BLaER1 treated with 17β-estradiol and CSF1 and Interleukin-3, amounts not matched to agents 10 nM and 100 nM (cell line): ENCODE results near the gene MRAP2.
"Not testable (repeated sequence)": the region's sequence is repeated elsewhere in the genome, so short reads cannot be mapped to it uniquely, and the experiment has no call there.

Experiments used
- H3K27ac ChIP-seq, 11 experiments: shearing (Covaris generic); formaldehyde crosslinking; 2 replicates each; pipeline ENCODE4 v1.8.1; 2022
- H3K27me3 ChIP-seq, 11 experiments: shearing (Covaris generic); formaldehyde crosslinking; 2 replicates each; pipeline ENCODE4 v1.8.1; 2022
- H3K36me3 ChIP-seq, 11 experiments: shearing (Covaris generic); formaldehyde crosslinking; 2 replicates each; pipeline ENCODE4 v1.8.1; 2022
- H3K4me1 ChIP-seq, 10 experiments: shearing (Covaris generic); formaldehyde crosslinking; 2 replicates each; pipeline ENCODE4 v1.8.1; 2022
- H3K4me2 ChIP-seq, 11 experiments: shearing (Covaris generic); formaldehyde crosslinking; 2 replicates each; pipeline ENCODE4 v1.8.1; 2022
- H3K4me3 ChIP-seq, 10 experiments: shearing (Covaris generic); formaldehyde crosslinking; 2 replicates each; pipeline ENCODE4 v1.8.1; 2022
- H3K9ac ChIP-seq, 11 experiments: shearing (Covaris generic); formaldehyde crosslinking; 2 replicates each; pipeline ENCODE4 v1.8.1; 2022
- H3K9me3 ChIP-seq, 11 experiments: shearing (Covaris generic); formaldehyde crosslinking; replicated peaks in 1 of 11; 2 replicates each; pipeline ENCODE4 v1.8.1; 2022
- H4K20me1 ChIP-seq, 11 experiments: shearing (Covaris generic); formaldehyde crosslinking; 2 replicates each; pipeline ENCODE4 v1.8.1; 2022
- Cebpa-rat ChIP-seq, 11 experiments: shearing (Covaris generic); IDR thresholded peaks; 2 replicates each; pipeline ENCODE4 v1.8.1; 2022

Gene MRAP2

DNA sequence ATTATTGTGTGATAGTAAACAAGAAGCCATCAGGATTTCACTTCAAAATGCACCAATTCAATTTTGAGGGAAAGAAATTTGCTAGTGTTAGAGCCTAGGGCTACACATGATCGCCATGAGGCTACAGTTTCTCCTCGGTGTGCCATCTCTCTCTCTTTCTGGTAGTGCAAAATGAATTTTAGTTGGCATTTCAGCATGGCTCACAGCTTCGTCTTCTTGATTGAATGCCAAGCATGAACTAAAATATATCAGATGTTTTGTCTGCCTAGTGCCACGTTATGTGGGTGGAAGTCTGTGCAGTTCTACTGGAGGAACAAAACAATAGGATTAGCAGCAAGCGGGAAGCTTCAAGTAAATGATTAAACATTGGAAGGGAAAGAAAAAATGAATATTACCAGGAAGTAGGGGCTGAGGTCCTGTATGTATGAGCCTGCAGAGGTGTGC is 6.8 kb upstream of the MRAP2 start:
- Histone ChIP-seq H3K4me2 (no peak overlapping the region), H3K27ac (no peak overlapping the region)

DNA sequence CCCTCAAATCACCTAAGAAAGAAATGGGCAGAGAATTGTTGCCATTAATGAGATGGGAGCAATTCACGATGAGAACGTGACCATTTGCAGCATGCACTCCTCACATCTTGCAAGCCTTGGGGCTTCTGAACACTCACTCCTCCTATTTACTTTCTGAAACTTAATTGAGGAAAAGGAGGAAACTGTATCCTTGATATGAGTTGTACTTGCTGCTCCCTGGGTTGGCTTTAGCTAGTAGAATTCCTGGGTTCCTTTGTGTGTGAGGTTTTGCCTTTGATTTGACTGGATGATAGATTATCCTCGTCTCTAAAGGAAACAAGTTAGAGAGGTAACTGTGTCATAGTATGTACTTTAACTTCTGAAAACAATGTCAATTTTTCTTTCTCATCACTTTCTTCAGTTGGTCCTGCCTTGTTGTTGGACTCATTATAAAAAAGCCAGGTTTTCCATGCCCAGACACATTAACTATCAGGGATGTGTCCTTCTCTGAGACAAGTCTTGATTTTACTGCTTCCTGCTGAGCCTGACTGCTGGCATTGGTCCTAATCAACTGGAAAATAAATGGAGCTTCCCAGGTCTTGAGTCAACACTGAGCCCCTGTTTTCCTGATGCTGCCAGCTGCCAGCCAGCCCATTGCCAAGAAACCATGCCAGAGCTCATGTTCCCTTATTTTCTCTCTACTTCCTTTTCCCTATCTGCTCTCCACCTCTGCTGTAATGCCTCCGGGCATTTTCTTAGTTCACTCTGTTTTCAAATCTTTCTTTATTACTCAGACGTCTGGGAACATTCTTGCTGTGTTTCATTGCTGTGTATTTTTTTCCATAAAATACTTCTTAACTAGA is 6.0 kb upstream of the MRAP2 start:
- Histone ChIP-seq H3K27me3 (peaks cover 0 to 2% (median 1%) of the 10 kb centered on the region in 11 experiments; a peak in 13 of 22 replicates), H3K27ac (no peak overlapping the region), H3K36me3 (no peaks in the 10 kb centered on the region), H3K9me3 (peaks cover 0 to 7% (median 0%) of the 10 kb centered on the region in 11 experiments; a peak in 2 of 22 replicates), H3K9ac (no peak overlapping the region), H3K4me2 (no peak overlapping the region), H3K4me1 (no peaks in the 10 kb centered on the region), H3K4me3 (no peak overlapping the region), H4K20me1 (no peaks in the 10 kb centered on the region)
- TF ChIP-seq Cebpa-rat (IDR thresholded peaks at IDR 0.05) = no peak

More for the DNA sequence above, 6.8 kb upstream of the MRAP2 start:
- Histone ChIP-seq H4K20me1 (no peaks in the 10 kb centered on the region), H3K9me3 (peaks cover 0 to 7% (median 0%) of the 10 kb centered on the region in 11 experiments; a peak in 2 of 22 replicates), H3K27me3 (no peaks in the 10 kb centered on the region), H3K4me3 (no peak overlapping the region), H3K9ac (no peak overlapping the region), H3K36me3 (no peaks in the 10 kb centered on the region), H3K4me1 (no peaks in the 10 kb centered on the region)
- TF ChIP-seq Cebpa-rat (IDR thresholded peaks at IDR 0.05) = no peak

DNA sequence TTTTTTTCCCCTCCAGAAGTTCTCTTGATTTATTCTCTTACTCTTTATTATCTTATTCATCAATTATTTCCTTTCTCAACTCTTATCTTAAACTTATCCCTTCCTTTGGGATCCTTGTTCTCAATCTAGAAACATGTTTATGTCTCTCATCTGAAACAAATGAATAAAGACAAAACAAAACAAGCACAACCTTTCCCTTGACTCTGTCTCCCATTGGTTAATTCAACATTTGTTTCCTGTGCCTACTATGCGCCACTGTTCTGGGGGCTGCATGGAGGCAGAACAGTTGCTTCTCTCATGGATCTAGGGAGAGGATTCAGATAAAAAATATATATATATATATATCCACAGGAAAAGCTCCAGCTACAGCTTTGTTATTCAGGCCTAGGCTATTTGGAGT is 5.2 kb upstream of the MRAP2 start:
- Histone ChIP-seq H3K4me1 (peaks cover 0 to 3% (median 0%) of the 10 kb centered on the region in 10 experiments; a peak in 1 of 20 replicates), H4K20me1 (no peaks in the 10 kb centered on the region), H3K36me3 (no peaks in the 10 kb centered on the region), H3K9me3 (peaks cover 0 to 7% (median 0%) of the 10 kb centered on the region in 11 experiments; a peak in 2 of 22 replicates), H3K4me3 (no peak overlapping the region), H3K9ac (no peak overlapping the region), H3K27ac (no peak overlapping the region), H3K27me3 (peaks cover 6 to 10% (median 9%) of the 10 kb centered on the region in 11 experiments), H3K4me2 (no peak overlapping the region)
- TF ChIP-seq Cebpa-rat (IDR thresholded peaks at IDR 0.05) = no peak

DNA sequence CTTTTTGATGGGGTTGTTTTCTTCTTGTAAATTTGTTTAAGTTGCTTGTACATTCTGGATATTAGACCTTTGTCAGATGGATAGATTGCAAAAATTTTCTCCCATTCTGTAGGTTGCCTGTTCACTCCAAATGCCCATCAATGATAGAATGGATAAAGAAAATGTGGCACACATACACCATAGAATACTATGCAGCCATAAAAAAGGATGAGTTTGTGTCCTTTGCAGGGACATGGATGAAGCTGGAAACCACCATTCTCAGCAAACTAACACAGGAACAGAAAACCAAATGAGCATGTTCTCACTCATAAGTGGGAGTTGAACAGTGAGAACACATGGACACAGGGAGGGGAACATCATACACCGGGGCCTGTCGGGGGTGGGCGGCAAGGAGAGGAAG is 1.6 kb upstream of the MRAP2 start:
- not testable (repeated sequence) for H3K4me3 ChIP-seq, H3K27ac ChIP-seq, H3K9ac ChIP-seq, H4K20me1 ChIP-seq, H3K9me3 ChIP-seq, H3K36me3 ChIP-seq, H3K4me2 ChIP-seq, H3K4me1 ChIP-seq
- peaks cover 23 to 33% (median 29%) of the 10 kb centered on the region in 11 experiments for H3K27me3 ChIP-seq

DNA sequence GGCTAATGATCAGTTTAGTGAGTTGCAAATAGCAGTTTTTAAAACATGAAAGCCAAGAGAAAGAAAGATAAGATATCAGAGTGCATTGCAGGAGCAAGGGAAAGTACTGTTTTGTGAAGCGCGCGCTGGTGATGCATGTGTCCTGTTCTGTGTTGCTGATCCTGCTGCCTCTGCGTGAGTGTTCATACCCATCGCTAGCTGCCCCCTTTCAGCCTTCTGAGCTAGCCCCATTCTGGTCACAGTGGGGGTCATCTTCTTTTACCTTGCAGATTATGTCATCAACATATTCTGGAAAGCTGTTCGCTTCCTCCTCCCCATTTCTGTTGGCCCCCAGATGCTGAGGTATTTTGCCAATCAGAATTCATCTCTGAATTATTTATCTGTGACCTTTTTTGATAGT is 1.9 kb downstream of the MRAP2 start:
- Histone ChIP-seq H3K4me3 (no peak overlapping the region), H3K9me3 (peaks cover 0 to 19% (median 4%) of the 10 kb centered on the region in 11 experiments; a peak in 9 of 22 replicates)
- TF ChIP-seq Cebpa-rat (IDR thresholded peaks at IDR 0.05) = no peak

DNA sequence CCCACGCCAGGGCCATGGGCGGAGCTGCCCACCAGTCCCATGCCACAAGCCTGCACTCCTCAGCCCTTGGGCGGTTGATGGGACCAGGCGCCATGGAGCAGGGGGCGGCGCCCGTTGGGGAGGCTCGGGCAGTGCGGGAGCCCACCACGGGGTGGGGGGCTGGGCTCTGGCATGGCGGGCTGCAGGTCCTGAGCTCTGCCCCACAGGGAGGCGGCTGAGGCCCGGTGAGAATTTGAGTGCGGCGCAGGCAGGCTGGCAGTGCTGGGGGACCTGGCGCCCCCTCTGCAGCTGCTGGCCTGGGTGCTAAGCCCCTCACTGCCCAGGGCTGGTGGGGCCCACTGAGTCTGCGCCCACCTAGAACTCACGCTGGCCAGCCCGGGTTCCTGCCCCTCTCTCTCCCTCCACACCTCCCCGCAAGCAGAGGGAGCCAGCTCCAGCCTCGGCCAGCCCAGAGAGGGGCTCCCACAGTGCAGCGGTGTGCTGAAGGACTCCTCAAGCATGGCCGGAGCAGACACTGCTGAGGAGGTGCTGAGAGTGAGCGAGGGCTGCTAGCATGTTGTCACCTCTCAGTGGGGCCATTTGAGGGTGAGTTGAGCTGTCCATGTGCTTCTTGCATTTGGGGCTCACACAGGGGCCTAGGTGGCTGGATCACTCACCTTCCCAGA is 4.0 kb downstream of the MRAP2 start:
- no peak overlapping the region for H3K4me2 ChIP-seq
- peaks cover 0 to 5% (median 0%) of the 10 kb centered on the region in 10 experiments; a peak in 1 of 20 replicates for H3K4me1 ChIP-seq
- H3K9ac ChIP-seq = no peak overlapping the region
- no peak for TF ChIP-seq Cebpa-rat (IDR thresholded peaks at IDR 0.05)
- peaks cover 21 to 31% (median 29%) of the 10 kb centered on the region in 11 experiments for H3K27me3 ChIP-seq
- peaks cover 0 to 19% (median 4%) of the 10 kb centered on the region in 11 experiments; a peak in 9 of 22 replicates for H3K9me3 ChIP-seq
- H3K4me3 ChIP-seq = no peak overlapping the region
- no peak overlapping the region for H3K27ac ChIP-seq
- no peaks in the 10 kb centered on the region for H3K36me3 ChIP-seq
- no peaks in the 10 kb centered on the region for H4K20me1 ChIP-seq

More for the DNA sequence above, 1.9 kb downstream of the MRAP2 start:
- Histone ChIP-seq H3K4me1 (peaks cover 0 to 5% (median 0%) of the 10 kb centered on the region in 10 experiments; a peak in 1 of 20 replicates), H3K36me3 (no peaks in the 10 kb centered on the region), H4K20me1 (no peaks in the 10 kb centered on the region), H3K27ac (no peak overlapping the region), H3K27me3 (peaks cover 23 to 33% (median 29%) of the 10 kb centered on the region in 11 experiments), H3K4me2 (no peak overlapping the region), H3K9ac (no peak overlapping the region)

DNA sequence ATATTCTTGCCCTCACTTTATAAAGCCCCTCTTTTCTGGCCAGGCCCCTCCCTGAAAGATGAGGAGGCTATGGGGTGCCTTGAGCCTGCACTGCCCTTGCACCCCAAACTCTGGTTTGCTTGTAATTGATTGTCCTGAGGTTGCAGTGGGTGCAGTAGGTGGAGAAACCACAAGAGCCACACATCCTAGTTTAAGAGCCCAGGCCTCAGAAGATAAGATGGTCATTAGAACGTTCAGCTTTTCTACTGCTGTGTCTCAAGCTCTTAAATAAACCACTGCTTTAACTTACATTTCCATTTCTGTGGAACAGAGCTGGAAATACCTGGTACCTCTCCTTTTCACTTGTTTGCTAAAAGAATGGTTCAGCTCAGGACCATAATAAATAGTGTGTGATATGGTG is 9.0 kb downstream of the MRAP2 start:
- Histone ChIP-seq H3K9ac (no peak overlapping the region), H3K4me3 (no peak overlapping the region), H3K27me3 (no peaks in the 10 kb centered on the region), H3K27ac (no peak overlapping the region), H3K4me2 (no peak overlapping the region), H3K4me1 (no peaks in the 10 kb centered on the region), H3K9me3 (peaks cover 0 to 5% (median under 1%) of the 10 kb centered on the region in 11 experiments; a peak in 8 of 22 replicates), H3K36me3 (no peaks in the 10 kb centered on the region), H4K20me1 (no peaks in the 10 kb centered on the region)
- TF ChIP-seq Cebpa-rat (IDR thresholded peaks at IDR 0.05) = no peak

DNA sequence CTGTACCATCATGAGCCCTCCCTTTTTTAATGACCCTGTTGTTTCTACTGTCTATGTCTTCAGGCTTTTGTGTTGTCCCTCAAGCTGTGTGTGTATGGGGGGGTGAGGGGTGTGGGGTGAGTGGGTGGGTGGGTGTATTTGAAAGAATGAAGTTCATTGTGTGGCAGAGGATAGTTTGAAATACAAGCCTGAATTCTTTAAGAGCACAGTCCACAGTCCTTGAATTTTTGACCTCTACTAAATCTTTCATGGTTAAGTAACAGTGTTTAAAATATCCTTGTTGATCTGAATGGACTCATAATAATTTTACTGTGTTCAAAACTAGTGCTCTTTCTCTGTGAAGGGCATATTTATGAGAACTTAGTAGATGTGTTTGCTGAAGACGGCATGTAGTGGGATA is 10.0 kb downstream of the MRAP2 start:
- no peak overlapping the region for H3K27ac ChIP-seq
- H3K4me2 ChIP-seq = no peak overlapping the region
- no peak overlapping the region for H3K9ac ChIP-seq
- H3K36me3 ChIP-seq = no peaks in the 10 kb centered on the region
- H3K9me3 ChIP-seq = no peaks in the 10 kb centered on the region
- no peak for TF ChIP-seq Cebpa-rat (IDR thresholded peaks at IDR 0.05)
- no peaks in the 10 kb centered on the region for H3K27me3 ChIP-seq
- H4K20me1 ChIP-seq = no peaks in the 10 kb centered on the region
- no peak overlapping the region for H3K4me3 ChIP-seq
- no peaks in the 10 kb centered on the region for H3K4me1 ChIP-seq

DNA sequence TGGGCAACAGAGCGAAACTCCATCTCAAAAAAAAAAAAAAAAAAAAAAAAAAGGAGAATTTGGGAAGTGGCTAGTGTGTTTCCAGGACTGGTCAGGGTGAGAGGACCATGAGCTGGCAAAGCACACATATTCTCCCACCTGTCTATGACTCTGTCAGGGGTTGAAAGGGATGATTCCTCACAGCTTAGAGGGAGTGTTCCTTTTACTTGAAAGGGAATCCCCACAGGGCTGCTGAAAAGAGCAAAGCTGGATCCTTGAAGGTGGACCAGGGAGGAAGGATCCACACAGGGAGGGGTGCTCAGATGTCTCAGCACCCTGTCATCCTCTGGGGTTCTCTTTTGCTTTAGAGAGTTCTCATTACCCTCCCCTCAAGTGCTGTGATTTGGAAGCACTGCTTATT is 13.2 kb downstream of the MRAP2 start:
- no peak for TF ChIP-seq Cebpa-rat (IDR thresholded peaks at IDR 0.05)
- Histone ChIP-seq H3K9me3 (no peaks in the 10 kb centered on the region), H3K36me3 (no peaks in the 10 kb centered on the region), H3K27ac (no peak overlapping the region), H4K20me1 (no peaks in the 10 kb centered on the region), H3K4me1 (peaks cover 0 to 6% (median 4%) of the 10 kb centered on the region in 10 experiments; a peak in 15 of 20 replicates), H3K4me2 (no peak overlapping the region), H3K9ac (no peak overlapping the region), H3K4me3 (no peak overlapping the region), H3K27me3 (no peaks in the 10 kb centered on the region)
